Naive B cell (primary cell): Measurements from ENCODE around the gene NOL7. TPM values are rescaled to one million over a fixed set of nuclear protein-coding genes. Genes with fewer than 3 reads are reported as not detected.

Experiments
- ATAC-seq, 2 donors: fragments of 150-1000 bp; cut with Tn5 transposase; 2 replicates each; pipeline ENCODE4 v1.10.0; 2021; ENCODE audit warnings: low read depth in 2 of 2, mild to moderate bottlenecking in 2 of 2, moderate library complexity in 2 of 2
- DNase-seq: peaks from one replicate; pipeline ENCODE4 v3.0.0; 2022
- H3K27ac Mint-ChIP-seq, 6 donors: one replicate each; pipeline ENCODE4 v1.8.0; 2020 to 2022; ENCODE audit warnings: mild to moderate bottlenecking in 6 of 6, mixed read lengths in 6 of 6, moderate library complexity in 5 of 6, inconsistent platforms in 2 of 6
- H3K27me3 Mint-ChIP-seq, 3 donors: one replicate each; pipeline ENCODE4 v1.8.0; 2021 to 2022; ENCODE audit warnings: mixed read lengths in 3 of 3, mild to moderate bottlenecking in 1 of 3
- H3K36me3 Mint-ChIP-seq, 2 donors: one replicate each; pipeline ENCODE4 v1.8.0; 2020 to 2022; ENCODE audit warnings: mixed read lengths in 2 of 2, inconsistent platforms in 1 of 2, mild to moderate bottlenecking in 1 of 2
- H3K4me1 Mint-ChIP-seq, 3 donors: one replicate each; pipeline ENCODE4 v1.8.0; 2020 to 2022; ENCODE audit warnings: mixed read lengths in 3 of 3, inconsistent platforms in 1 of 3, mild to moderate bottlenecking in 1 of 3, moderate library complexity in 1 of 3
- H3K4me3 Mint-ChIP-seq, 8 donors: one replicate each; pipeline ENCODE4 v1.8.0; 2020 to 2022; ENCODE audit warnings: mild to moderate bottlenecking in 8 of 8, mixed read lengths in 8 of 8, moderate library complexity in 8 of 8, inconsistent platforms in 2 of 8
- H3K9me3 Mint-ChIP-seq, 7 donors: one replicate each; pipeline ENCODE4 v1.8.0; 2020 to 2022; ENCODE audit warnings: mixed read lengths in 7 of 7, mild to moderate bottlenecking in 5 of 7, inconsistent platforms in 2 of 7, moderate library complexity in 1 of 7
- polyA plus RNA-seq, 6 donors: library from polyadenylated mRNA; unstranded; fragments of 300-500 nt; fragmentation: Illumina TruSeq; gene quantifications; one replicate each; pipeline ENCODE4 v1.2.3, GENCODE V29; 2021; ENCODE audit warnings: low read depth in 6 of 6

Gene NOL7
- polyA plus RNA-seq, 6 donors from 2014 or later: 82.8 to 127 (median 118) TPM

- Mint-ChIP-seq H3K36me3 (peaks cover 10 to 14% of the 10 kb centered on the region in 2 donors), H3K4me1 (peaks cover 0 to 5% (median 0%) of the 10 kb centered on the region in 3 donors), H3K4me3 (peak overlapping the region in 1 of 8 donors; percentile 56), H3K27me3 (no peaks in the 10 kb centered on the region), H3K9me3 (no peaks in the 10 kb centered on the region), H3K27ac (no peak overlapping the region)
- ATAC-seq (no peak), DNase-seq (no peak)
Observed at GRCh38 chr6:13643125-13643524, 28.0 kb downstream of the NOL7 start.

GRCh38 chr6:13648850-13649249 is 33.7 kb downstream of the NOL7 start:
- ATAC-seq (no peak), DNase-seq (no peak)
- no peaks in the 10 kb centered on the region for H3K27me3 Mint-ChIP-seq
- H3K36me3 Mint-ChIP-seq: peaks cover 9 to 12% of the 10 kb centered on the region in 2 donors
- H3K4me1 Mint-ChIP-seq: peaks cover 2 to 11% (median 10%) of the 10 kb centered on the region in 3 donors
- H3K4me3 Mint-ChIP-seq: no peak overlapping the region
- no peak overlapping the region for H3K27ac Mint-ChIP-seq
- H3K9me3 Mint-ChIP-seq: no peaks in the 10 kb centered on the region

GRCh38 chr6:13649393-13649792 is 34.3 kb downstream of the NOL7 start:
- no peaks in the 10 kb centered on the region for H3K27me3 Mint-ChIP-seq
- H3K27ac Mint-ChIP-seq: peak overlapping the region in 3 of 6 donors; percentile 0 to 74 (median 2)
- peaks cover 2 to 11% (median 10%) of the 10 kb centered on the region in 3 donors for H3K4me1 Mint-ChIP-seq
- peaks cover 9 to 12% of the 10 kb centered on the region in 2 donors for H3K36me3 Mint-ChIP-seq
- DNase-seq: no peak
- H3K9me3 Mint-ChIP-seq: no peaks in the 10 kb centered on the region
- H3K4me3 Mint-ChIP-seq: no peak overlapping the region
- no peak for ATAC-seq

GRCh38 chr6:13653296-13653695 is 38.2 kb downstream of the NOL7 start:
- Mint-ChIP-seq H3K27me3 (no peaks in the 10 kb centered on the region), H3K9me3 (no peaks in the 10 kb centered on the region), H3K27ac (no peak overlapping the region), H3K4me3 (no peak overlapping the region), H3K4me1 (peaks cover 2 to 10% (median 5%) of the 10 kb centered on the region in 3 donors), H3K36me3 (peaks cover 9 to 13% of the 10 kb centered on the region in 2 donors)
- DNase-seq (no peak), ATAC-seq (no peak)

GRCh38 chr6:13654496-13654895 is 39.4 kb downstream of the NOL7 start:
- ATAC-seq (no peak), DNase-seq (no peak)
- H3K27ac Mint-ChIP-seq: no peak overlapping the region
- peaks cover 6 to 9% of the 10 kb centered on the region in 2 donors for H3K36me3 Mint-ChIP-seq
- no peak overlapping the region for H3K4me3 Mint-ChIP-seq
- H3K9me3 Mint-ChIP-seq: no peaks in the 10 kb centered on the region
- H3K4me1 Mint-ChIP-seq: peaks cover 9 to 17% (median 13%) of the 10 kb centered on the region in 3 donors
- no peaks in the 10 kb centered on the region for H3K27me3 Mint-ChIP-seq

GRCh38 chr6:13655700-13656099 is 40.6 kb downstream of the NOL7 start:
- Mint-ChIP-seq H3K4me3 (no peak overlapping the region), H3K27ac (no peak overlapping the region), H3K4me1 (peaks cover 15 to 20% (median 15%) of the 10 kb centered on the region in 3 donors), H3K36me3 (peaks cover 4 to 9% of the 10 kb centered on the region in 2 donors), H3K9me3 (no peaks in the 10 kb centered on the region), H3K27me3 (no peaks in the 10 kb centered on the region)
- DNase-seq: no peak
- ATAC-seq: no peak

GRCh38 chr6:13660273-13660672 is 45.1 kb downstream of the NOL7 start:
- DNase-seq: no peak
- Mint-ChIP-seq H3K4me3 (no peak overlapping the region), H3K36me3 (peaks cover 0 to 4% of the 10 kb centered on the region in 2 donors), H3K9me3 (no peaks in the 10 kb centered on the region), H3K4me1 (peaks cover 44 to 50% (median 50%) of the 10 kb centered on the region in 3 donors), H3K27me3 (no peaks in the 10 kb centered on the region), H3K27ac (peak overlapping the region in 2 of 6 donors; percentile 44 to 86)
- no peak for ATAC-seq

GRCh38 chr6:13660893-13661292 is 45.8 kb downstream of the NOL7 start:
- Mint-ChIP-seq H3K27ac (no peak overlapping the region), H3K9me3 (no peaks in the 10 kb centered on the region), H3K36me3 (peaks cover 0 to 4% of the 10 kb centered on the region in 2 donors), H3K27me3 (no peaks in the 10 kb centered on the region), H3K4me3 (peak overlapping the region in 1 of 8 donors; percentile 12), H3K4me1 (peaks cover 49 to 56% (median 56%) of the 10 kb centered on the region in 3 donors)
- ATAC-seq: no peak
- no peak for DNase-seq

- Mint-ChIP-seq H3K4me3 (no peak overlapping the region), H3K27ac (no peak overlapping the region), H3K4me1 (peaks cover 54 to 62% (median 61%) of the 10 kb centered on the region in 3 donors), H3K9me3 (no peaks in the 10 kb centered on the region), H3K27me3 (no peaks in the 10 kb centered on the region), H3K36me3 (peaks cover 0 to 2% of the 10 kb centered on the region in 2 donors)
- ATAC-seq (no peak), DNase-seq (no peak)
Observed at GRCh38 chr6:13661647-13662046, 46.5 kb downstream of the NOL7 start.

- no peak for ATAC-seq
- Mint-ChIP-seq H3K4me3 (peak overlapping the region in 2 of 8 donors; percentile 2 to 18), H3K36me3 (no peaks in the 10 kb centered on the region), H3K27ac (peak overlapping the region in 2 of 6 donors; percentile 2 to 14), H3K27me3 (no peaks in the 10 kb centered on the region), H3K4me1 (peaks cover 57 to 72% (median 65%) of the 10 kb centered on the region in 3 donors), H3K9me3 (no peaks in the 10 kb centered on the region)
- no peak for DNase-seq
Observed at GRCh38 chr6:13662651-13663334, 47.7 kb downstream of the NOL7 start.

GRCh38 chr6:13663986-13664385 is 48.9 kb downstream of the NOL7 start:
- H3K36me3 Mint-ChIP-seq: no peaks in the 10 kb centered on the region
- DNase-seq: no peak
- peaks cover 63 to 80% (median 72%) of the 10 kb centered on the region in 3 donors for H3K4me1 Mint-ChIP-seq
- ATAC-seq: no peak
- H3K27me3 Mint-ChIP-seq: no peaks in the 10 kb centered on the region
- no peaks in the 10 kb centered on the region for H3K9me3 Mint-ChIP-seq
- peak overlapping the region in 1 of 6 donors; percentile 50 for H3K27ac Mint-ChIP-seq
- no peak overlapping the region for H3K4me3 Mint-ChIP-seq

GRCh38 chr6:13664703-13665352 is 49.7 kb downstream of the NOL7 start:
- no peak overlapping the region for H3K4me3 Mint-ChIP-seq
- no peak for DNase-seq
- no peaks in the 10 kb centered on the region for H3K36me3 Mint-ChIP-seq
- H3K4me1 Mint-ChIP-seq: peaks cover 62 to 80% (median 71%) of the 10 kb centered on the region in 3 donors
- peak overlapping the region in 1 of 6 donors; percentile 69 for H3K27ac Mint-ChIP-seq
- no peaks in the 10 kb centered on the region for H3K27me3 Mint-ChIP-seq
- no peaks in the 10 kb centered on the region for H3K9me3 Mint-ChIP-seq
- ATAC-seq: no peak

GRCh38 chr6:13666194-13667105 is 51.3 kb downstream of the NOL7 start:
- H3K9me3 Mint-ChIP-seq: peaks cover 0 to 5% (median 0%) of the 10 kb centered on the region in 7 donors
- H3K36me3 Mint-ChIP-seq: peaks cover 0 to 4% of the 10 kb centered on the region in 2 donors
- peak overlapping the region in 1 of 8 donors; percentile 40 for H3K4me3 Mint-ChIP-seq
- H3K27me3 Mint-ChIP-seq: no peaks in the 10 kb centered on the region
- peak overlapping the region in 1 of 6 donors; percentile 35 for H3K27ac Mint-ChIP-seq
- no peak for DNase-seq
- ATAC-seq: no peak
- peaks cover 56 to 73% (median 63%) of the 10 kb centered on the region in 3 donors for H3K4me1 Mint-ChIP-seq
